Stimulated activated effector memory CD8-positive, alpha-beta T cell treated with anti-CD3 and anti-CD28 coated beads, Interleukin-12 subunit alpha, Interleukin-12 subunit beta, amount 100 ng/mL, for 72 hours (primary cell): ENCODE measurements around the gene DYNC2LI1.
A peak's percentile ranks its signal among the peaks of the same experiment; 100 is the strongest.

Source experiments
- ATAC-seq: fragments of 150-1000 bp; cut with Tn5 transposase; 2 replicates; pipeline ENCODE4 v1.10.0; 2021
- DNase-seq, 2 donors: peaks; one replicate each; pipeline ENCODE4 v3.0.0; 2021 to 2022; ENCODE audit warnings: low spot score in 2 of 2
- H3K27ac Mint-ChIP-seq: one replicate; pipeline ENCODE4 v1.8.0; 2022; ENCODE audit warnings: mild to moderate bottlenecking, mixed read lengths
- H3K36me3 Mint-ChIP-seq: one replicate; pipeline ENCODE4 v1.8.0; 2022; ENCODE audit warnings: mild to moderate bottlenecking, mixed read lengths
- H3K4me1 Mint-ChIP-seq: one replicate; pipeline ENCODE4 v1.8.0; 2022; ENCODE audit warnings: mixed read lengths
- H3K4me3 Mint-ChIP-seq: one replicate; pipeline ENCODE4 v1.8.0; 2022; ENCODE audit warnings: mild to moderate bottlenecking, mixed read lengths
- H3K9me3 Mint-ChIP-seq: one replicate; pipeline ENCODE4 v1.8.0; 2022; ENCODE audit warnings: mixed read lengths

DYNC2LI1 gene

DNA sequence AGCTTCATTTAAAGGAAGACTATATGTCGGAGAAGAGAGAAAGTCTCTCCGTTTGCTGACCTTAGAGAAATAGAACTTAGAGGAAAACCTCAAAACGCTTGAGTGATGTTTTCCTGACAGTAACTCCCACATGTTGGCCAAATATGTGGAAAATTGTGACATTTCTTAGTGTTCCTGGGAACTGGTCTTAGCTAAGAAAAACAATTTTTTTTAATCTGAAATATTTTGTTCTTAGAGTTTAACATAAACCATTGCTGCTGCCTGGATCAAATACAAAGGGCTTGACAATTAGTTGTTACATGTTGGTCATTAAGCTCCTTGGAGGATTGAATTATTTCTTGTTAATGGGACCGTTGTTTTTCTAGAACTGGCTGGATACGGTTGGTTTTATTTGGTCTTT, 16.3 kb downstream of the DYNC2LI1 start:
- no peak for ATAC-seq
- Mint-ChIP-seq H3K27ac (no peak overlapping the region), H3K4me3 (no peak overlapping the region), H3K36me3 (peaks cover 7% of the 10 kb centered on the region), H3K4me1 (no peaks in the 10 kb centered on the region), H3K9me3 (no peaks in the 10 kb centered on the region)
- DNase-seq, result no peak

GRCh38 chr2:43791035-43791765, 17.4 kb downstream of the DYNC2LI1 start:
- no peaks in the 10 kb centered on the region for H3K4me1 Mint-ChIP-seq
- H3K27ac Mint-ChIP-seq, result no peak overlapping the region
- DNase-seq (no peak), ATAC-seq (no peak)
- H3K4me3 Mint-ChIP-seq, result no peak overlapping the region
- H3K36me3 Mint-ChIP-seq, result peaks cover 7% of the 10 kb centered on the region
- H3K9me3 Mint-ChIP-seq, result no peaks in the 10 kb centered on the region

- ATAC-seq (no peak), DNase-seq (no peak)
- Mint-ChIP-seq H3K4me1 (no peaks in the 10 kb centered on the region), H3K4me3 (no peak overlapping the region), H3K27ac (no peak overlapping the region), H3K36me3 (peaks cover 7% of the 10 kb centered on the region), H3K9me3 (no peaks in the 10 kb centered on the region)
Observed at GRCh38 chr2:43792653-43793052, 18.8 kb downstream of the DYNC2LI1 start.

GRCh38 chr2:43794956-43795355, 21.1 kb downstream of the DYNC2LI1 start:
- ATAC-seq, result no peak
- Mint-ChIP-seq H3K4me3 (no peak overlapping the region), H3K4me1 (no peaks in the 10 kb centered on the region), H3K36me3 (peaks cover 7% of the 10 kb centered on the region), H3K27ac (no peak overlapping the region), H3K9me3 (no peaks in the 10 kb centered on the region)
- DNase-seq, result no peak

DNA sequence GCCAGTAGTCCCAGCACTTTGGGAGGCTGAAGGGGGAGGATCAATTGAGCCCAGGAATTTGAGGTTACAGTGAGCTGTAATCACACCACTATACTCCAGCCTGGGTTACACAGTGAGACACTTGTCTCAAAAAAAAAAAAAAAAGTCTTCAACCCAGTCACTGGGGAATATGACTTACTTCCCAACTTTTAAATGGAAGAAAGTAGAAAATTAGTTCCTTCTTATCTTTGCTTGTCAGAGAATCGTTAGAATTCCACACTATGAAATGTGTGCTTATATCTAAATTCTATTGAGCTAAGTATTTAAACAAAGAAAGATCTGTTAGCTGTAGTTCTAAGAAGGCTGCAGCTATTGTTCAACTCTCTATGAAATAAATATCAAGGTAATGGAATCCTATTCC, 22.4 kb downstream of the DYNC2LI1 start:
- H3K27ac Mint-ChIP-seq, result no peak overlapping the region
- no peaks in the 10 kb centered on the region for H3K4me1 Mint-ChIP-seq
- H3K9me3 Mint-ChIP-seq, result no peaks in the 10 kb centered on the region
- DNase-seq (no peak), ATAC-seq (no peak)
- no peak overlapping the region for H3K4me3 Mint-ChIP-seq
- peaks cover under 1% of the 10 kb centered on the region for H3K36me3 Mint-ChIP-seq

DNA sequence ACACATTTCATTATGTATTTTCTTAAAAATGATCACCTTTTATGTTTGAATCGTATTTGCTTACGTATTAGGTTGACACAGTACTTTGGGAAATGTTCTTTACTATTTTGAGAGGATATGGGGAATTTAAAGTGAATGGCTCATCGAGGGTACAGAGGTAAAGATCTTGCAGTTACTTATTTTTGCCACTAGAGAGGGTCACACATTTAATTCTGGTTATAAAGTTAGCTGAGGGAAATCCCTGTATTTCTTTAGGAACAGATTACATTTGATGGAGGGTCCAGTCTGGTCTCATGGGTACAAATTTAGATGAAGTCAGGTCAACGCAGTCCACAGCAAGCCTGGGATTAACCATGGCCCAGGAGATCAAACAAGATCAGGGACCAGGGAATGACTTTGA, 24.5 kb downstream of the DYNC2LI1 start:
- Mint-ChIP-seq H3K9me3 (no peaks in the 10 kb centered on the region), H3K4me3 (no peak overlapping the region), H3K4me1 (no peaks in the 10 kb centered on the region), H3K27ac (no peak overlapping the region), H3K36me3 (no peaks in the 10 kb centered on the region)
- DNase-seq (no peak), ATAC-seq (no peak)

GRCh38 chr2:43800894-43801293, 27.1 kb downstream of the DYNC2LI1 start:
- Mint-ChIP-seq H3K9me3 (no peaks in the 10 kb centered on the region), H3K27ac (no peak overlapping the region), H3K36me3 (no peaks in the 10 kb centered on the region), H3K4me1 (no peaks in the 10 kb centered on the region), H3K4me3 (no peak overlapping the region)
- DNase-seq (no peak), ATAC-seq (no peak)

DNA sequence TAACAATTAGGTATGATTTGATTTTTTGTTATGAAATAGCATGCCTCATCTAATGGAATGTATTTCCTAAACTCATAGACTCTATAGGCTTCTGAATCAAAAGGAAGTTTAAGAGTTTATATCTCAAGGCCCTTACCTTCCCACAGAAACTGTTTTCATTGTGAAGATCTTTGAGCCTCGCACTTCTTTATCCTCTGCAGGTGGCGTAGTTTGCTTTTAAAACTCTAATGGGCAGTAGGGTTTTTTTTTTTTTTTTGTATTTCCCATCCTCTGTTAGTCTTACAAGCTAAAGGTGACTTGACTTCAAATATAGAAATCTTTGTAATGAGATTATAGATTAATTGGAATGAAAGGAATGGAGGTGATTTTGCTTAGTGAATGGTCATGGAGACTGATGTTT, 28.3 kb downstream of the DYNC2LI1 start:
- no peaks in the 10 kb centered on the region for H3K4me1 Mint-ChIP-seq
- H3K9me3 Mint-ChIP-seq, result no peaks in the 10 kb centered on the region
- ATAC-seq, result no peak
- H3K4me3 Mint-ChIP-seq, result no peak overlapping the region
- no peak overlapping the region for H3K27ac Mint-ChIP-seq
- DNase-seq, result no peak
- no peaks in the 10 kb centered on the region for H3K36me3 Mint-ChIP-seq

DNA sequence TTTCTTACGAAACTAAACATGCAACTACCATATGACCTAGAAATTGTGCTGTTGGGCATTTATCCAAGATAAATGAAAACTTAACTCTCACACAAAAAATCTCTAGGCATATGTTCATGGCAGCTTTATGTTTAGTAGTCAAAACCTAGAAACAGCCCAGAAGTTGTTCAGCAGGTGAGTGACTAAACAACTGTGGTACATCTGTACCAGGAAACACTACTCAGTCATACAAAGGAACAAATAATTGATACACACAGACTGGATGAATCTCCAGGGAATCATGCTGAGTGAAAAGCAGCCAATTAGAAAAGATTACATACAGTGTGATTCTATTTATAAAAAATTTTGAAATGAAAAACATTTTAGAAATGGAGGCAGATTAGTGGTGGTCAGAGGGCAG, 29.3 kb downstream of the DYNC2LI1 start:
- Mint-ChIP-seq H3K36me3 (no peaks in the 10 kb centered on the region), H3K27ac (no peak overlapping the region)

DNA sequence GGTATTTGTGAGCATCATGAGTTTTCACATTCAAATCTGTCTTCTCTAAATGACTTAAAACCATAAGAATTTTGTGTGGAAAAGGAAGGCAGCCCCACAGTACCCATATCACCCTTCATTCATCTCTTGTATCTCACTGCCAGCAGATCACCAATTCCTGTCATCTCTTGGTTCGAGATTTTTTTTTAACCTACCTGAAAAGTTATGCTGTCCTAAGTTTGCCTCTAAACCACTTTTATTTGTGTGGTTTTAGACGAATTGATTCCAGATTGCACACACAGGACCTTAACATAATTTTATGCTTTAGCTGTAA, 32.8 kb downstream of the DYNC2LI1 start:
- H3K4me1 Mint-ChIP-seq, result no peaks in the 10 kb centered on the region
- H3K36me3 Mint-ChIP-seq, result no peaks in the 10 kb centered on the region
- no peak overlapping the region for H3K4me3 Mint-ChIP-seq
- DNase-seq (no peak), ATAC-seq (no peak)
- no peaks in the 10 kb centered on the region for H3K9me3 Mint-ChIP-seq
- no peak overlapping the region for H3K27ac Mint-ChIP-seq

More for the DNA sequence above, 29.3 kb downstream of the DYNC2LI1 start:
- DNase-seq, result no peak
- Mint-ChIP-seq H3K4me3 (no peak overlapping the region), H3K9me3 (no peaks in the 10 kb centered on the region), H3K4me1 (no peaks in the 10 kb centered on the region)
- no peak for ATAC-seq

DNA sequence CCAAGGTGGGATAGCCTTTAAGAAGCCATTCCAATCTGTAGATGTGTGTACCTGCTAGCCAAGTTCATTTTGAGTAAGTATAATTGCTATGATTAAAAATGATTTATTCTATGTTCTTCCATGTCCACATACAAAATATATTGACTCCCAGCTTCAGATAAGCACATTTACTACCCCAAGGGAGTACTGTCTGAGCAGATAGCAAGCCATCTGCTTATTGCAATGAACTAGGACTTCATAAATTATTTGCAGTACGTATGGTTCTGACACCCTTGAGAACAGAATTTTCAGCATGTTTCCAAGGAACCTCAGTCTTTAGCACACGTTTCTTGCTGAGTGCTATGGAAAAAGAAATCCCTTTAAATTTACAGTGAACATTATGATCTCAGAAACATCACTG, 36.6 kb downstream of the DYNC2LI1 start:
- no peaks in the 10 kb centered on the region for H3K36me3 Mint-ChIP-seq
- H3K4me1 Mint-ChIP-seq, result peaks cover 1% of the 10 kb centered on the region
- ATAC-seq (no peak), DNase-seq (no peak)
- H3K4me3 Mint-ChIP-seq, result no peak overlapping the region
- no peak overlapping the region for H3K27ac Mint-ChIP-seq
- H3K9me3 Mint-ChIP-seq, result no peaks in the 10 kb centered on the region

DNA sequence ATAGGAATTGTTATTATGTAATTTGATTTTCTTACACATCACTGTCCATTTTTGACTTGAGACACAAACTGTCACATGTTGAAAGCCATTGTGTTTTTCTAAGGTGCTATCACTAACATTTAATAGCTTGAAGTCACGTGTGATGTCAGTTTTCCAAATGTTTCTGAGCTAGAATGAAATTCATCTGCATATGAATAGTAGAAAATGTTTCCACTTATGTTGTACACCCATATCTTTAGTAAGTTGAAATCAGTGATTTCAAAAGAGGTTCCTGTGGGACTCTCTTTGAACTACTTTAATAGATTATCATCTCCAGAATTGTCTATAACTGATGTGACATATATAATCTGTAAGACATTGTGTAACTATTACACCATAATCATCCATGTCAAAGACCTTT, 37.0 kb downstream of the DYNC2LI1 start:
- H3K4me1 Mint-ChIP-seq, result peaks cover 5% of the 10 kb centered on the region
- H3K4me3 Mint-ChIP-seq, result no peak overlapping the region
- H3K36me3 Mint-ChIP-seq, result no peaks in the 10 kb centered on the region
- DNase-seq (no peak), ATAC-seq (no peak)
- no peak overlapping the region for H3K27ac Mint-ChIP-seq
- H3K9me3 Mint-ChIP-seq, result no peaks in the 10 kb centered on the region

DNA sequence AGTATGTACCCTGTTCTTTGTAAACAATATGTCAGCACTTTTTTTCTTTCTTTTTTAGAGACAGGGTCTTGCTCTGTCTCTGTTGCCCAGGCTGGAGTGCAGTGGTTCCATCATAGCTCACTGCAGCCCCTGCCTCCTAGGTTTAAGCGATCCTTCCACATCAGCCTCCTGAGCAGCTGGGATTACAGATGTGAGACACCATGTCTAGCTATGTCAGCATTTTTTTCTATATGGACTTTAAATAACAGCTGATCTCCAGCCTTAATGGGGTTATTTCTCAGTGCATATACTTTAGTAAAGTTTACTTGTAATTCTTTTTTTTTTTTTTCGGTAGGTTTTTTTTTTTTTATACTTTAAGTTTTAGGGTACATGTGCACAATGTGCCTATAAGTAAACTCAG, 38.2 kb downstream of the DYNC2LI1 start:
- H3K36me3 Mint-ChIP-seq, result no peaks in the 10 kb centered on the region
- no peak for DNase-seq
- peaks cover 5% of the 10 kb centered on the region for H3K4me1 Mint-ChIP-seq
- no peak overlapping the region for H3K4me3 Mint-ChIP-seq
- H3K27ac Mint-ChIP-seq, result no peak overlapping the region
- ATAC-seq, result no peak
- H3K9me3 Mint-ChIP-seq, result peaks cover 3% of the 10 kb centered on the region

DNA sequence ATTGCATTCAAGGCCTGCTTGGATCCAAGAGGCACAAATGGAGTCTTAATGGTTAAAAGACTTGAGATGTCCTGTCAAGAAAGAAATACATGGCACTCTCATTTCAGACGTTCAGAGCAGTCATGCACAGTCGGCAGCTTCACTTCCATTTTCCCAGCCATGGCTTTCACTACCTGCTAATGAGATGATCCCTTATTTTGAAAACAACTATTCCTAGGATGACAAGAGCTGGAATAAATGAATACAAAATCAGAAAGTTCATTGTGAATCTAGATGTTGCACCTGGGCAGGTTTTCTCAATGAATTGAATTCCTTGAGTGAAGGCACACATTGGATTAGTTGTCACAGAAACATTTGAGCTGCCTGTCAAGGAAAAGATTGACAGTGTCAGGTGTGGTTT, 39.1 kb downstream of the DYNC2LI1 start:
- Mint-ChIP-seq H3K4me3 (no peak overlapping the region), H3K9me3 (peaks cover 3% of the 10 kb centered on the region), H3K4me1 (peaks cover 5% of the 10 kb centered on the region), H3K27ac (no peak overlapping the region), H3K36me3 (no peaks in the 10 kb centered on the region)
- DNase-seq (no peak), ATAC-seq (no peak)

GRCh38 chr2:43814711-43815110, 40.9 kb downstream of the DYNC2LI1 start:
- H3K4me1 Mint-ChIP-seq, result peaks cover 5% of the 10 kb centered on the region
- DNase-seq (no peak), ATAC-seq (no peak)
- H3K36me3 Mint-ChIP-seq, result no peaks in the 10 kb centered on the region
- no peak overlapping the region for H3K27ac Mint-ChIP-seq
- peaks cover 3% of the 10 kb centered on the region for H3K9me3 Mint-ChIP-seq
- no peak overlapping the region for H3K4me3 Mint-ChIP-seq

DNA sequence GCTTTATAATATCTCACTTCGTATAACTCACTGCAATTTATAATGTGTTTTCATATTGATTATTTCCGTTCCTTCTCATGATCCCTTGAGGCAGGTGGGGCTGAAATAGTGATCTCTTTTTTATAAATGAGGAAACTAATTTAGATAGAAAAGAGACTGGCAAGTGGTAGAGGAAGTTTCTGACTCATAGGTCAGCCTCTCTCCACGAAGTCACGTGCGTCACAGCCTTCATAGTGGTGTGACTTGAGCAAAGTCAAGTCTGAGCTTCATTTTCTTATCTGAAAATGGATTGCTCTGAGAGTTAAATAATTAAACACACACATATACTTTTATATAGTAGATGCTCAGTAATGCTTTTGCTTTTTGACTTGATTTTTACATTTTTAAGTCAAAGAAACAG, 44.9 kb downstream of the DYNC2LI1 start:
- DNase-seq, result no peak
- H3K36me3 Mint-ChIP-seq, result no peaks in the 10 kb centered on the region
- ATAC-seq, result peak; percentile 66
- no peak overlapping the region for H3K27ac Mint-ChIP-seq
- peaks cover 5% of the 10 kb centered on the region for H3K4me1 Mint-ChIP-seq
- H3K9me3 Mint-ChIP-seq, result peaks cover 3% of the 10 kb centered on the region
- no peak overlapping the region for H3K4me3 Mint-ChIP-seq
